ENCODE data around the gene NAALADL2. TPM values are rescaled to one million over a fixed set of nuclear protein-coding genes. Genes with fewer than 3 reads are reported as not detected.
"Not testable (repeated sequence)": the region's sequence is repeated elsewhere in the genome, so short reads cannot be mapped to it uniquely, and the experiment has no call there.

The NAALADL2 gene
- total RNA-seq, 1 donor from 2014 or later, result not detected

- H3K9me3 Mint-ChIP-seq, result no peaks in the 10 kb centered on the region
- no peak overlapping the region for H3K27ac Mint-ChIP-seq
- no peak overlapping the region for H3K4me3 Mint-ChIP-seq
- H3K36me3 Mint-ChIP-seq (ENCODE audit: low read depth), result no peaks in the 10 kb centered on the region
- no peaks in the 10 kb centered on the region for H3K27me3 Mint-ChIP-seq (ENCODE audit: insufficient read depth)
- no peaks in the 10 kb centered on the region for H3K4me1 Mint-ChIP-seq (ENCODE audit: low read depth)
- intact Hi-C loops (cut with micrococcal nuclease), result no loop called here
- DNase-seq (ENCODE audit: low spot score), result no peak
These were observed 487.6 kb downstream of the NAALADL2 start for GRCh38 chr3:175346573-175347356.

GRCh38 chr3:175349168-175349567, 490.0 kb downstream of the NAALADL2 start:
- no peak for DNase-seq (ENCODE audit: low spot score)
- Mint-ChIP-seq H3K27ac (no peak overlapping the region), H3K9me3 (no peaks in the 10 kb centered on the region), H3K4me1 (ENCODE audit: low read depth) (no peaks in the 10 kb centered on the region), H3K4me3 (no peak overlapping the region), H3K27me3 (ENCODE audit: insufficient read depth) (no peaks in the 10 kb centered on the region), H3K36me3 (ENCODE audit: low read depth) (no peaks in the 10 kb centered on the region)
- intact Hi-C loops (cut with micrococcal nuclease), result no loop called here

- H3K27me3 Mint-ChIP-seq (ENCODE audit: insufficient read depth), result no peaks in the 10 kb centered on the region
- H3K4me1 Mint-ChIP-seq (ENCODE audit: low read depth), result no peaks in the 10 kb centered on the region
- H3K4me3 Mint-ChIP-seq, result no peak overlapping the region
- intact Hi-C loops (cut with micrococcal nuclease), result no loop called here
- H3K36me3 Mint-ChIP-seq (ENCODE audit: low read depth), result no peaks in the 10 kb centered on the region
- no peak for DNase-seq (ENCODE audit: low spot score)
- H3K27ac Mint-ChIP-seq, result no peak overlapping the region
- peaks cover 7% of the 10 kb centered on the region for H3K9me3 Mint-ChIP-seq
These were observed 496.7 kb downstream of the NAALADL2 start for GRCh38 chr3:175355801-175356335.

- H3K27me3 Mint-ChIP-seq (ENCODE audit: insufficient read depth), result no peaks in the 10 kb centered on the region
- no peaks in the 10 kb centered on the region for H3K4me1 Mint-ChIP-seq (ENCODE audit: low read depth)
- peaks cover 11% of the 10 kb centered on the region for H3K9me3 Mint-ChIP-seq
- intact Hi-C loops (cut with micrococcal nuclease), result no loop called here
- no peaks in the 10 kb centered on the region for H3K36me3 Mint-ChIP-seq (ENCODE audit: low read depth)
- no peak overlapping the region for H3K4me3 Mint-ChIP-seq
- H3K27ac Mint-ChIP-seq, result no peak overlapping the region
- no peak for DNase-seq (ENCODE audit: low spot score)
These were observed 497.8 kb downstream of the NAALADL2 start for GRCh38 chr3:175356899-175357324.

- intact Hi-C loops (cut with micrococcal nuclease), result no loop called here
- Mint-ChIP-seq H3K27ac (no peak overlapping the region), H3K36me3 (ENCODE audit: low read depth) (no peaks in the 10 kb centered on the region), H3K4me1 (ENCODE audit: low read depth) (no peaks in the 10 kb centered on the region), H3K27me3 (ENCODE audit: insufficient read depth) (no peaks in the 10 kb centered on the region), H3K4me3 (no peak overlapping the region), H3K9me3 (peaks cover 14% of the 10 kb centered on the region)
- no peak for DNase-seq (ENCODE audit: low spot score)
These were observed 498.6 kb downstream of the NAALADL2 start for GRCh38 chr3:175357758-175358157.

GRCh38 chr3:175358935-175359334, 499.8 kb downstream of the NAALADL2 start:
- H3K9me3 Mint-ChIP-seq, result peaks cover 17% of the 10 kb centered on the region
- no peak for DNase-seq (ENCODE audit: low spot score)
- no peak overlapping the region for H3K27ac Mint-ChIP-seq
- H3K27me3 Mint-ChIP-seq (ENCODE audit: insufficient read depth), result no peaks in the 10 kb centered on the region
- intact Hi-C loops (cut with micrococcal nuclease), result no loop called here
- no peaks in the 10 kb centered on the region for H3K36me3 Mint-ChIP-seq (ENCODE audit: low read depth)
- no peak overlapping the region for H3K4me3 Mint-ChIP-seq
- H3K4me1 Mint-ChIP-seq (ENCODE audit: low read depth), result no peaks in the 10 kb centered on the region

GRCh38 chr3:175370426-175370825, 511.3 kb downstream of the NAALADL2 start:
- H3K4me3 Mint-ChIP-seq; intact Hi-C loops (cut with micrococcal nuclease); H3K9me3 Mint-ChIP-seq; H3K27me3 Mint-ChIP-seq (ENCODE audit: insufficient read depth); H3K36me3 Mint-ChIP-seq (ENCODE audit: low read depth); H3K27ac Mint-ChIP-seq; DNase-seq (ENCODE audit: low spot score); H3K4me1 Mint-ChIP-seq (ENCODE audit: low read depth): not testable (repeated sequence)

- H3K27ac Mint-ChIP-seq; intact Hi-C loops (cut with micrococcal nuclease); H3K9me3 Mint-ChIP-seq; DNase-seq (ENCODE audit: low spot score); H3K27me3 Mint-ChIP-seq (ENCODE audit: insufficient read depth); H3K4me3 Mint-ChIP-seq; H3K36me3 Mint-ChIP-seq (ENCODE audit: low read depth); H3K4me1 Mint-ChIP-seq (ENCODE audit: low read depth): not testable (repeated sequence)
These were observed 512.1 kb downstream of the NAALADL2 start for GRCh38 chr3:175371187-175371586.

GRCh38 chr3:175374705-175375104, 515.6 kb downstream of the NAALADL2 start:
- Mint-ChIP-seq H3K27ac (no peak overlapping the region), H3K9me3 (no peaks in the 10 kb centered on the region), H3K4me3 (no peak overlapping the region), H3K4me1 (ENCODE audit: low read depth) (no peaks in the 10 kb centered on the region), H3K27me3 (ENCODE audit: insufficient read depth) (no peaks in the 10 kb centered on the region), H3K36me3 (ENCODE audit: low read depth) (no peaks in the 10 kb centered on the region)
- intact Hi-C loops (cut with micrococcal nuclease), result no loop called here
- no peak for DNase-seq (ENCODE audit: low spot score)

GRCh38 chr3:175378348-175378747, 519.2 kb downstream of the NAALADL2 start:
- no peak overlapping the region for H3K4me3 Mint-ChIP-seq
- no peaks in the 10 kb centered on the region for H3K36me3 Mint-ChIP-seq (ENCODE audit: low read depth)
- H3K4me1 Mint-ChIP-seq (ENCODE audit: low read depth), result no peaks in the 10 kb centered on the region
- intact Hi-C loops (cut with micrococcal nuclease), result no loop called here
- DNase-seq (ENCODE audit: low spot score), result no peak
- H3K27me3 Mint-ChIP-seq (ENCODE audit: insufficient read depth), result no peaks in the 10 kb centered on the region
- H3K9me3 Mint-ChIP-seq, result no peaks in the 10 kb centered on the region
- H3K27ac Mint-ChIP-seq, result no peak overlapping the region

- no peak for DNase-seq (ENCODE audit: low spot score)
- H3K9me3 Mint-ChIP-seq, result no peaks in the 10 kb centered on the region
- H3K4me3 Mint-ChIP-seq, result no peak overlapping the region
- no peaks in the 10 kb centered on the region for H3K4me1 Mint-ChIP-seq (ENCODE audit: low read depth)
- H3K27ac Mint-ChIP-seq, result no peak overlapping the region
- no peaks in the 10 kb centered on the region for H3K27me3 Mint-ChIP-seq (ENCODE audit: insufficient read depth)
- intact Hi-C loops (cut with micrococcal nuclease), result no loop called here
- no peaks in the 10 kb centered on the region for H3K36me3 Mint-ChIP-seq (ENCODE audit: low read depth)
These were observed 522.6 kb downstream of the NAALADL2 start for GRCh38 chr3:175381685-175382084.

- Mint-ChIP-seq H3K4me3 (no peak overlapping the region), H3K4me1 (ENCODE audit: low read depth) (no peaks in the 10 kb centered on the region), H3K9me3 (no peaks in the 10 kb centered on the region), H3K27ac (no peak overlapping the region), H3K27me3 (ENCODE audit: insufficient read depth) (no peaks in the 10 kb centered on the region), H3K36me3 (ENCODE audit: low read depth) (no peaks in the 10 kb centered on the region)
- no peak for DNase-seq (ENCODE audit: low spot score)
- intact Hi-C loops (cut with micrococcal nuclease), result no loop called here
These were observed 524.2 kb downstream of the NAALADL2 start for GRCh38 chr3:175383371-175383770.

GRCh38 chr3:175383813-175384212, 524.7 kb downstream of the NAALADL2 start:
- H3K36me3 Mint-ChIP-seq (ENCODE audit: low read depth), result no peaks in the 10 kb centered on the region
- no peaks in the 10 kb centered on the region for H3K27me3 Mint-ChIP-seq (ENCODE audit: insufficient read depth)
- no peaks in the 10 kb centered on the region for H3K4me1 Mint-ChIP-seq (ENCODE audit: low read depth)
- no peak overlapping the region for H3K4me3 Mint-ChIP-seq
- H3K27ac Mint-ChIP-seq, result no peak overlapping the region
- DNase-seq (ENCODE audit: low spot score), result no peak
- H3K9me3 Mint-ChIP-seq, result no peaks in the 10 kb centered on the region
- intact Hi-C loops (cut with micrococcal nuclease), result no loop called here
